CD4-positive, alpha-beta memory T cell (primary cell): ENCODE results near the gene SIN3B. TPM values are rescaled to one million over a fixed set of nuclear protein-coding genes. Genes with fewer than 3 reads are reported as not detected.

ENCODE experiments used
- polyA plus RNA-seq, 2 donors: library from polyadenylated mRNA; unstranded; fragments of 300-500 nt; fragmentation: Illumina TruSeq; gene quantifications; one replicate each; pipeline ENCODE4 v1.2.3, GENCODE V29; 2021
- total RNA-seq, 2 experiments: library from RNA; stranded (reverse); gene quantifications; one replicate each; pipeline ENCODE4 v1.2.3, GENCODE V29; 2021

Gene SIN3B
- total and polyA plus RNA-seq, 4 experiments from 2014 or later: 1.4 to 88.4 (median 46.0) TPM

Other genes with a start within 250 kb of the SIN3B start
- gene MED26, start 201.2 kb upstream of the SIN3B start, total RNA-seq: 10 to 100 TPM; 17.8 to 18.6 TPM
- gene MED26, start 201.2 kb upstream of the SIN3B start, polyA plus RNA-seq: 1 to 10 TPM; 3.3 to 4.6 TPM
- gene SMIM7, start 169.3 kb upstream of the SIN3B start, total RNA-seq: 10 to 100 TPM; 89.3 to 94.1 TPM
- gene SMIM7, start 169.3 kb upstream of the SIN3B start, polyA plus RNA-seq: 10 to 100 TPM; 59.6 to 66.9 TPM
- gene TMEM38A, start 168.3 kb upstream of the SIN3B start, total RNA-seq: under 1 TPM; 0.67 to 0.99 TPM
- 1 to 10 TPM in 1 of 2 donors, under 1 TPM in 1; 0.22 to 1.2 TPM for gene TMEM38A, start 168.3 kb upstream of the SIN3B start, polyA plus RNA-seq
- not detected for gene NWD1, start 109.6 kb upstream of the SIN3B start, total RNA-seq
- not detected for gene NWD1, start 109.6 kb upstream of the SIN3B start, polyA plus RNA-seq
- not detected for gene F2RL3, start 59.6 kb downstream of the SIN3B start, total RNA-seq
- gene F2RL3, start 59.6 kb downstream of the SIN3B start, polyA plus RNA-seq: not detected
- 1 to 10 TPM; 2.0 to 3.0 TPM for gene CPAMD8, start 197.4 kb downstream of the SIN3B start, total RNA-seq
- under 1 TPM; 0.88 to 0.96 TPM for gene CPAMD8, start 197.4 kb downstream of the SIN3B start, polyA plus RNA-seq
- gene HAUS8, start 246.1 kb downstream of the SIN3B start, total RNA-seq: 10 to 100 TPM; 20.0 to 20.9 TPM
- gene HAUS8, start 246.1 kb downstream of the SIN3B start, polyA plus RNA-seq: 10 to 100 TPM in 1 of 2 donors, 1 to 10 TPM in 1; 5.7 to 11.2 TPM
- gene MYO9B, start 246.4 kb downstream of the SIN3B start, total RNA-seq: 100 to 1,000 TPM; 176 to 181 TPM
- gene MYO9B, start 246.4 kb downstream of the SIN3B start, polyA plus RNA-seq: 10 to 100 TPM in 1 of 2 donors, 1 to 10 TPM in 1; 1.3 to 25.8 TPM